ENCODE measurements around the gene TAF3.

Gene TAF3

DNA sequence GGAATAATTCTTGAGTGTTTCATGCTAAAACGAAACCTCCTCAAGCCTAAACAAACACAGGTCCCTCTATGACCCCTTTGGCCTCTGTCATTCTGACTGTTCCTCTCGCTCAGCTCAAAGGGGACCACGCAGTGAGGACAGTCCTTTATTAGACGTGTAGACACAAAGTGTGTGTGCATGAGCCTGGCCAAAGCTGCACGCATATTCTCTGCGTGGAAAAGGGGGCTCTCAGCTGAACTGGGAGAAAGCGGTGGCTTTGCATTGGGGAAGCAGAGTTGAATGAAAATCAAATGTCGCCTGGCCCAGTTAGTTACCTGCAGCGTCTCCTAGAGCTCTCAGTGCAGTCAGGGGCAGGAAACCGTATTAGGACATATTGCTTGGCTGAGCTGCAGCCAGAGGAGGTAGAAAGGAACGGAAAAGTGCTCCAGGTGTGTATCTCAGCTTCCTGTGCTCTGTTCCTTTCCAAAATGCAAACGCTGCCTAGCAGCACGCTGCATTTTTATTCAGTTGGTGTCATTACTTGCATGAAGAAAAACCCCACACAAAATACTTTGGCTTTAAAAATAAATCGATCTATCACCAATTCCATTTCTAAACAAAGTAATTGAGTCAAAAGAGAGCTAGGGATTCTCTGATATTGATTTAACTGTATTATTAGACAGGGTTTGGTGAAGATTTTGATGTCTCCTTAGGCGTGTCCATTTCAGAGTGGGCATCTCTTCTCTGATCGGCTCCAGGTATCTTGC, 241.1 kb downstream of the TAF3 start:
- H3K27me3 ChIP-seq (ENCODE audit: control insufficient read depth, insufficient read depth, low read length): peaks cover 100% of the 10 kb centered on the region
- no peak overlapping the region for H3K9ac ChIP-seq (ENCODE audit: low read length)
- H3K4me1 ChIP-seq (ENCODE audit: control insufficient read depth, low read depth, low read length): peaks cover 71% of the 10 kb centered on the region
- H3K27ac ChIP-seq (ENCODE audit: low read length): no peak overlapping the region
- H3K4me3 ChIP-seq (ENCODE audit: low read length): no peak overlapping the region
- no peaks in the 10 kb centered on the region for H3K9me3 ChIP-seq (ENCODE audit: control insufficient read depth, low read depth, low read length)
- no peaks in the 10 kb centered on the region for H3K36me3 ChIP-seq (ENCODE audit: control insufficient read depth, low read depth, low read length)

GRCh38 chr10:8060010-8060703, 241.9 kb downstream of the TAF3 start:
- Histone ChIP-seq H3K9ac (ENCODE audit: low read length) (no peak overlapping the region), H3K27me3 (ENCODE audit: control insufficient read depth, insufficient read depth, low read length) (peaks cover 100% of the 10 kb centered on the region), H3K4me1 (ENCODE audit: control insufficient read depth, low read depth, low read length) (peaks cover 73% of the 10 kb centered on the region), H3K27ac (ENCODE audit: low read length) (no peak overlapping the region), H3K36me3 (ENCODE audit: control insufficient read depth, low read depth, low read length) (no peaks in the 10 kb centered on the region), H3K4me3 (ENCODE audit: low read length) (peak overlapping the region; percentile 32), H3K9me3 (ENCODE audit: control insufficient read depth, low read depth, low read length) (no peaks in the 10 kb centered on the region)

DNA sequence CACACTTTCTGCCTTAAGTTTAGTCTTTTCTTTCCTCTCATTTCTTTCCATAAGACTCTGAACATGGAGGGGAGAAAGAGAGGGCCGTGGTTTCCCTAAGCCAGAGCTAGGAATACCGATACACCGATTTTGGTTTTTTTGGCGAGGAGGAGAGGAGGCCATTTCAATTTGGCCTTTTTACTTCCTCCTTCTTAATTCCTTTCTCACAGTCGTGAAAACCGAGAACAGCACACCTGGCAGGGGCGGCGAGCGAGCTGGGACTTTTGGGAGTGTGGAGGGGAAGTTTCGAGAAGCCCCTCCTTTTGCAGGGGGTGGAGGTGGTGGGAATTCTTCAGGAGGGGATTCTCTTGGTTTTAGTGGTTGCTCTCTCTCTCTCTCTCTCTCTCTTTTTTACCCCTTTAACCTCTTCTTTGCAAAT, 242.4 kb downstream of the TAF3 start:
- H3K36me3 ChIP-seq (ENCODE audit: control insufficient read depth, low read depth, low read length): no peaks in the 10 kb centered on the region
- H3K4me3 ChIP-seq (ENCODE audit: low read length): peak overlapping the region; percentile 32
- no peak overlapping the region for H3K9ac ChIP-seq (ENCODE audit: low read length)
- H3K9me3 ChIP-seq (ENCODE audit: control insufficient read depth, low read depth, low read length): no peaks in the 10 kb centered on the region
- peaks cover 100% of the 10 kb centered on the region for H3K27me3 ChIP-seq (ENCODE audit: control insufficient read depth, insufficient read depth, low read length)
- H3K4me1 ChIP-seq (ENCODE audit: control insufficient read depth, low read depth, low read length): peaks cover 75% of the 10 kb centered on the region
- H3K27ac ChIP-seq (ENCODE audit: low read length): no peak overlapping the region

GRCh38 chr10:8061274-8062211, 243.2 kb downstream of the TAF3 start:
- Histone ChIP-seq H3K4me1 (ENCODE audit: control insufficient read depth, low read depth, low read length) (peaks cover 75% of the 10 kb centered on the region), H3K4me3 (ENCODE audit: low read length) (peak overlapping the region; percentile 32), H3K27ac (ENCODE audit: low read length) (no peak overlapping the region), H3K9me3 (ENCODE audit: control insufficient read depth, low read depth, low read length) (no peaks in the 10 kb centered on the region), H3K27me3 (ENCODE audit: control insufficient read depth, insufficient read depth, low read length) (peaks cover 100% of the 10 kb centered on the region), H3K36me3 (ENCODE audit: control insufficient read depth, low read depth, low read length) (no peaks in the 10 kb centered on the region), H3K9ac (ENCODE audit: low read length) (no peak overlapping the region)

DNA sequence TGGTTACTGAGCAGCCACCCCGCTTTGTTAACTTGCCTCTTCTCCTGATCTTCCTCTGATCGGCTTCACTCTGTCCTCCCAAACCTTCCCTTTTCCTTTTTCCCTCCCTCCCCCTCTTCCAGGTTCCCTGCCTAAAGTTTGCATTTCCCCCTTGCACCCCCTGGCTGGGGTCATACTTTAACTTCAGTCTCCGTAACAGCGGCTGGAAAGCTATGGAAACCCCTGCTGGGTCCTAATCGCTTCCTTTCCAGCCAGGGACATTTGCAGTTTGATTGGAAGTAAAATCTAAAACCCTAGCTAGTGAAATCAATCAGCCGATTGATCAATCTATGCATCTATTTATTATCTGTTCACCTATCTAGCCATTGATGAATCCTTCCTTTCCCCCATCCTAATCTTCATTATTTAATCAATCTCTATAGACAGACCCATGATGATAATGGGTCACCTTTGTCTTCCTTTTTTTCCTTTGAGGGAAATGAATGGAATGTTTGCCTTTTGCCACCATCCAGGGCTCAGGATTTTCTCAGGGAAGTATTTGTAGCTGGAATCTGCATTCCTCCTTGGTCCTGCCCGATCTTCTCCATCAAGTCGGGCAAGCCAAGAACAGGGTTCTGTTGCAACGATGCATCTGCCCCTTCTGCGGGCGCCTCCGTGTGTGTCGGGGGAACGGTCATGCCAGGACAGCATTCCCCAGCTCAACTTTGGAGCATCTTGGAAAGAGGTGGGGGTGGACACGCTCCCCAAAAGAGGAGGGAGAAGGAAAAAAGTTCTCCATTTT, 245.0 kb downstream of the TAF3 start:
- H3K27ac ChIP-seq (ENCODE audit: low read length): no peak overlapping the region
- no peaks in the 10 kb centered on the region for H3K36me3 ChIP-seq (ENCODE audit: control insufficient read depth, low read depth, low read length)
- H3K4me1 ChIP-seq (ENCODE audit: control insufficient read depth, low read depth, low read length): peaks cover 65% of the 10 kb centered on the region
- no peak overlapping the region for H3K9ac ChIP-seq (ENCODE audit: low read length)
- H3K4me3 ChIP-seq (ENCODE audit: low read length): peak overlapping the region; percentile 50
- no peaks in the 10 kb centered on the region for H3K9me3 ChIP-seq (ENCODE audit: control insufficient read depth, low read depth, low read length)
- peaks cover 90% of the 10 kb centered on the region for H3K27me3 ChIP-seq (ENCODE audit: control insufficient read depth, insufficient read depth, low read length)

DNA sequence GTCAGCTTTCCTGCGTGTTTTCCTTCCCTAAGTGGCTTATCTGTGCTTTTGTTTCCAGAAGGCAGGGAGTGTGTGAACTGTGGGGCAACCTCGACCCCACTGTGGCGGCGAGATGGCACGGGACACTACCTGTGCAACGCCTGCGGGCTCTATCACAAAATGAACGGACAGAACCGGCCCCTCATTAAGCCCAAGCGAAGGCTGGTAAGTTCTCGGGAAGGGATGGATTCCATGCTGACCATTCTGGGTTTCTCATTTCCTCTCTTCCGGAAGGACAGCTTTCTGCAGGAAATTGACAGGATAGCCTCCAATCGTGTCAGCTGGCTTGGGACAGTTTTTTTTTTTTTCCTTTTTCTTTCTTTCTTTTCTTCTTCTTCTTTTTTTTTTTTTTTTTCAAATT, 245.6 kb downstream of the TAF3 start:
- Histone ChIP-seq H3K27ac (ENCODE audit: low read length) (no peak overlapping the region), H3K9ac (ENCODE audit: low read length) (no peak overlapping the region), H3K27me3 (ENCODE audit: control insufficient read depth, insufficient read depth, low read length) (peaks cover 83% of the 10 kb centered on the region), H3K4me1 (ENCODE audit: control insufficient read depth, low read depth, low read length) (peaks cover 65% of the 10 kb centered on the region), H3K4me3 (ENCODE audit: low read length) (peak overlapping the region; percentile 50), H3K36me3 (ENCODE audit: control insufficient read depth, low read depth, low read length) (no peaks in the 10 kb centered on the region), H3K9me3 (ENCODE audit: control insufficient read depth, low read depth, low read length) (no peaks in the 10 kb centered on the region)

GRCh38 chr10:8064436-8064835, 246.1 kb downstream of the TAF3 start:
- Histone ChIP-seq H3K36me3 (ENCODE audit: control insufficient read depth, low read depth, low read length) (no peaks in the 10 kb centered on the region), H3K27ac (ENCODE audit: low read length) (no peak overlapping the region), H3K4me1 (ENCODE audit: control insufficient read depth, low read depth, low read length) (peaks cover 61% of the 10 kb centered on the region), H3K9me3 (ENCODE audit: control insufficient read depth, low read depth, low read length) (no peaks in the 10 kb centered on the region), H3K4me3 (ENCODE audit: low read length) (peak overlapping the region; percentile 11), H3K27me3 (ENCODE audit: control insufficient read depth, insufficient read depth, low read length) (peaks cover 78% of the 10 kb centered on the region), H3K9ac (ENCODE audit: low read length) (no peak overlapping the region)

DNA sequence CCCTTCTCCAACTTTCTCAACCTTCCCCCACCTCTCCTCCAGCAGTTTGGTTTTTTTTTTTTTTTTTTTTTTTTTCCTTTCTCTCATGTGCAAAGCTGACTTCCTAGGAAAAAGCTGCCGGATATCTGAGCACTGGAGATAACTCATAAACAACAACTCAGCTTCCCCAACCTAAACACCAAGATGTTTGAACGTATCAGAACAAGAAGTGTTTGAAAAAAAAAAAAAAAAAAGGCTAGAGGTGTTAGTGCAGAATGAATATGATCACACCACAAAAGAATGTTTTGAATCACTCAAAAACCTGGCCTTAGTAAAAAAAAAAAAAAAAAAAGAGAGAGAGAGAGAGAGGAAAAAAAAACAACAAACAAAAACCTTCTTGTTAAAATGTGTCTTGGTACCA, 247.3 kb downstream of the TAF3 start:
- Histone ChIP-seq H3K36me3 (ENCODE audit: control insufficient read depth, low read depth, low read length) (no peaks in the 10 kb centered on the region), H3K27ac (ENCODE audit: low read length) (no peak overlapping the region), H3K4me3 (ENCODE audit: low read length) (no peak overlapping the region), H3K4me1 (ENCODE audit: control insufficient read depth, low read depth, low read length) (peaks cover 49% of the 10 kb centered on the region), H3K27me3 (ENCODE audit: control insufficient read depth, insufficient read depth, low read length) (peaks cover 66% of the 10 kb centered on the region), H3K9ac (ENCODE audit: low read length) (no peak overlapping the region), H3K9me3 (ENCODE audit: control insufficient read depth, low read depth, low read length) (no peaks in the 10 kb centered on the region)

- Histone ChIP-seq H3K36me3 (ENCODE audit: control insufficient read depth, low read depth, low read length) (no peaks in the 10 kb centered on the region), H3K27me3 (ENCODE audit: control insufficient read depth, insufficient read depth, low read length) (peaks cover 61% of the 10 kb centered on the region), H3K4me3 (ENCODE audit: low read length) (no peak overlapping the region), H3K9me3 (ENCODE audit: control insufficient read depth, low read depth, low read length) (no peaks in the 10 kb centered on the region), H3K9ac (ENCODE audit: low read length) (no peak overlapping the region), H3K27ac (ENCODE audit: low read length) (no peak overlapping the region), H3K4me1 (ENCODE audit: control insufficient read depth, low read depth, low read length) (peaks cover 44% of the 10 kb centered on the region)
Observed at GRCh38 chr10:8066124-8066523, 247.8 kb downstream of the TAF3 start.
